Tibial nerve (tissue), 4 donors: Measurements from ENCODE around the gene GABBR2.

ENCODE experiments used
- EP300 ChIP-seq, 2 donors: sonication (generic); formaldehyde crosslinking; IDR thresholded peaks; one replicate each; pipeline ENCODE4 v1.6.1; 2017; ENCODE audit warnings: antibody characterized with exemption in 2 of 2, mild to moderate bottlenecking in 1 of 2
- POLR2A ChIP-seq, 2 donors: fragments of 450-650 bp; IDR thresholded peaks; one replicate each; pipeline ENCODE4 v1.6.1; 2017; ENCODE audit warnings: antibody characterized with exemption in 2 of 2, mild to moderate bottlenecking in 2 of 2, moderate library complexity in 2 of 2
- TF ChIP-seq, protein P1 (sequence below), 5 experiments: fragments of 200-600 bp in 3 of 5; fragments of 450-650 bp in 2 of 5; sonication (generic) in 3 of 5; IDR thresholded peaks; one replicate each; pipeline ENCODE4 v1.5.1; 2016 to 2019; ENCODE audit warnings: antibody characterized with exemption in 5 of 5, mild to moderate bottlenecking in 3 of 5, moderate library complexity in 2 of 5

DNA sequence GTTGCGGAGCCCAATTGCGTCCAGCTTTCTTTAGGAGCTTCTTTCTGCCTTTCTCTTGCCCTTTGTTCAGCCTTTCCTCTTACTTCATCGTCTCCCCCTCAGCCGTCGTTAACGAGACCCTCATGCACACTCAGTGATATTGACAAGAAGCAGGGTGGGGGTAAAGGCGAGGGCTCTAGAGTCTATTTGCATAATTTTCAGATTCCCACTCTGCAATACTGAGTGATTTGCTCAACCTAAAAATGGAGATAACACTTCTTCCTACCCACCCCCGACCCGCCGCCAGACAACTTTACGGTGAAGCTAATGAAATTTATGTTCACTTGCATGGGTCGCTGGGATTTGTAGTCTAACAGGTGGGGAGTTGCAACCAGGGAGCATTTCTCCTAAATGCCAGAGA, 452.0 kb downstream of the GABBR2 start:
- TF ChIP-seq, protein P1, sequence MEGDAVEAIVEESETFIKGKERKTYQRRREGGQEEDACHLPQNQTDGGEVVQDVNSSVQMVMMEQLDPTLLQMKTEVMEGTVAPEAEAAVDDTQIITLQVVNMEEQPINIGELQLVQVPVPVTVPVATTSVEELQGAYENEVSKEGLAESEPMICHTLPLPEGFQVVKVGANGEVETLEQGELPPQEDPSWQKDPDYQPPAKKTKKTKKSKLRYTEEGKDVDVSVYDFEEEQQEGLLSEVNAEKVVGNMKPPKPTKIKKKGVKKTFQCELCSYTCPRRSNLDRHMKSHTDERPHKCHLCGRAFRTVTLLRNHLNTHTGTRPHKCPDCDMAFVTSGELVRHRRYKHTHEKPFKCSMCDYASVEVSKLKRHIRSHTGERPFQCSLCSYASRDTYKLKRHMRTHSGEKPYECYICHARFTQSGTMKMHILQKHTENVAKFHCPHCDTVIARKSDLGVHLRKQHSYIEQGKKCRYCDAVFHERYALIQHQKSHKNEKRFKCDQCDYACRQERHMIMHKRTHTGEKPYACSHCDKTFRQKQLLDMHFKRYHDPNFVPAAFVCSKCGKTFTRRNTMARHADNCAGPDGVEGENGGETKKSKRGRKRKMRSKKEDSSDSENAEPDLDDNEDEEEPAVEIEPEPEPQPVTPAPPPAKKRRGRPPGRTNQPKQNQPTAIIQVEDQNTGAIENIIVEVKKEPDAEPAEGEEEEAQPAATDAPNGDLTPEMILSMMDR (IDR thresholded peaks at IDR 0.05): no peak
- no peak for TF ChIP-seq POLR2A (IDR thresholded peaks at IDR 0.05)
- TF ChIP-seq EP300 (IDR thresholded peaks at IDR 0.05): no peak
